GM21528 (cell line): ENCODE measurements around the gene POU4F3.

ENCODE experiments used
- ATAC-seq: cut with Tn5 transposase; IDR thresholded peaks from one replicate; pipeline ENCODE4 v1.9.1; 2021; ENCODE audit warnings: mild to moderate bottlenecking, moderate library complexity; ENCODE audit not compliant: unreplicated experiment, low FRiP score

The POU4F3 gene

GRCh38 chr5:146337928-146338327 is 711 bp upstream of the POU4F3 start:
- no peak for ATAC-seq

GRCh38 chr5:146339715-146340259 is 1.1 kb downstream of the POU4F3 start:
- ATAC-seq: no peak

GRCh38 chr5:146340260-146341081 is 1.8 kb downstream of the POU4F3 start:
- no peak for ATAC-seq

GRCh38 chr5:146341854-146342253 is 3.2 kb downstream of the POU4F3 start:
- no peak for ATAC-seq

- ATAC-seq: no peak
Measured at GRCh38 chr5:146342519-146342881, 3.9 kb downstream of the POU4F3 start.

GRCh38 chr5:146342882-146343865 is 4.5 kb downstream of the POU4F3 start:
- no peak for ATAC-seq

GRCh38 chr5:146344155-146345118 is 5.8 kb downstream of the POU4F3 start:
- no peak for ATAC-seq

- no peak for ATAC-seq
Measured at GRCh38 chr5:146345240-146345577, 6.6 kb downstream of the POU4F3 start.

GRCh38 chr5:146345578-146346366 is 7.1 kb downstream of the POU4F3 start:
- no peak for ATAC-seq

- ATAC-seq: no peak
Measured at GRCh38 chr5:146357126-146357525, 18.5 kb downstream of the POU4F3 start.

- no peak for ATAC-seq
Measured at GRCh38 chr5:146359836-146360235, 21.2 kb downstream of the POU4F3 start.

- ATAC-seq: no peak
Measured at GRCh38 chr5:146363161-146363874, 24.7 kb downstream of the POU4F3 start.

GRCh38 chr5:146365618-146366017 is 27.0 kb downstream of the POU4F3 start:
- no peak for ATAC-seq

- ATAC-seq: no peak
Measured at GRCh38 chr5:146366904-146367303, 28.3 kb downstream of the POU4F3 start.

GRCh38 chr5:146368137-146368536 is 29.5 kb downstream of the POU4F3 start:
- no peak for ATAC-seq

GRCh38 chr5:146369691-146370090 is 31.1 kb downstream of the POU4F3 start:
- ATAC-seq: no peak

GRCh38 chr5:146376821-146377220 is 38.2 kb downstream of the POU4F3 start:
- no peak for ATAC-seq

GRCh38 chr5:146378986-146379385 is 40.3 kb downstream of the POU4F3 start:
- no peak for ATAC-seq

GRCh38 chr5:146380714-146381113 is 42.1 kb downstream of the POU4F3 start:
- no peak for ATAC-seq
